ENCODE data around the gene DISP3. TPM values are rescaled to one million over a fixed set of nuclear protein-coding genes. Genes with fewer than 3 reads are reported as not detected.

The DISP3 gene
- total RNA-seq, 1 donor from 2014 or later: 0.12 TPM

DNA sequence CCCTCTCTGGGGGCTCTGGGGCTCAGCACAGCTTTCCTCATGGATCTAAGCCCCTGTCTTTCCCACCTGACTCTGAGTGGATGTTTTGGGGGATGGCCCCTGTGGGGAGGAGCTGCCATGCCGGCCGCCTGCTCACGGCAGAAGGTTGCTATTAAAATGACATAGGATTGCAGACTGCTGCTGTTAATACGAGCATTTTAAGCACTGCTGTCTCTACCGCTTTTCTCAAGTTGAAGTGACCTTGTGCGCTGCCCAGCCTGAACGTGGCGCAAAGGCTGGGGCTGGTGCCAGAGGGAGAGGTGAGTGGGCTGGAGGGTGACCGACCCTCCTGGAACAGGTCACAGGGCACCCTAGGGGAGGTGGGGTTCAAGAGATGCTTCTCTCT, 58.4 kb downstream of the DISP3 start:
- intact Hi-C loops (cut with DNase I): no loop called here
- Histone ChIP-seq H3K27ac (no peak overlapping the region), H3K36me3 (no peaks in the 10 kb centered on the region), H3K4me3 (no peak overlapping the region), H3K9me3 (no peaks in the 10 kb centered on the region), H3K4me1 (no peaks in the 10 kb centered on the region), H3K27me3 (ENCODE audit: low read depth) (peaks cover 20% of the 10 kb centered on the region)
- no peak for DNase-seq
- TF ChIP-seq, protein P1, sequence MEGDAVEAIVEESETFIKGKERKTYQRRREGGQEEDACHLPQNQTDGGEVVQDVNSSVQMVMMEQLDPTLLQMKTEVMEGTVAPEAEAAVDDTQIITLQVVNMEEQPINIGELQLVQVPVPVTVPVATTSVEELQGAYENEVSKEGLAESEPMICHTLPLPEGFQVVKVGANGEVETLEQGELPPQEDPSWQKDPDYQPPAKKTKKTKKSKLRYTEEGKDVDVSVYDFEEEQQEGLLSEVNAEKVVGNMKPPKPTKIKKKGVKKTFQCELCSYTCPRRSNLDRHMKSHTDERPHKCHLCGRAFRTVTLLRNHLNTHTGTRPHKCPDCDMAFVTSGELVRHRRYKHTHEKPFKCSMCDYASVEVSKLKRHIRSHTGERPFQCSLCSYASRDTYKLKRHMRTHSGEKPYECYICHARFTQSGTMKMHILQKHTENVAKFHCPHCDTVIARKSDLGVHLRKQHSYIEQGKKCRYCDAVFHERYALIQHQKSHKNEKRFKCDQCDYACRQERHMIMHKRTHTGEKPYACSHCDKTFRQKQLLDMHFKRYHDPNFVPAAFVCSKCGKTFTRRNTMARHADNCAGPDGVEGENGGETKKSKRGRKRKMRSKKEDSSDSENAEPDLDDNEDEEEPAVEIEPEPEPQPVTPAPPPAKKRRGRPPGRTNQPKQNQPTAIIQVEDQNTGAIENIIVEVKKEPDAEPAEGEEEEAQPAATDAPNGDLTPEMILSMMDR (IDR thresholded peaks at IDR 0.05): no peak
- ATAC-seq: no peak

DNA sequence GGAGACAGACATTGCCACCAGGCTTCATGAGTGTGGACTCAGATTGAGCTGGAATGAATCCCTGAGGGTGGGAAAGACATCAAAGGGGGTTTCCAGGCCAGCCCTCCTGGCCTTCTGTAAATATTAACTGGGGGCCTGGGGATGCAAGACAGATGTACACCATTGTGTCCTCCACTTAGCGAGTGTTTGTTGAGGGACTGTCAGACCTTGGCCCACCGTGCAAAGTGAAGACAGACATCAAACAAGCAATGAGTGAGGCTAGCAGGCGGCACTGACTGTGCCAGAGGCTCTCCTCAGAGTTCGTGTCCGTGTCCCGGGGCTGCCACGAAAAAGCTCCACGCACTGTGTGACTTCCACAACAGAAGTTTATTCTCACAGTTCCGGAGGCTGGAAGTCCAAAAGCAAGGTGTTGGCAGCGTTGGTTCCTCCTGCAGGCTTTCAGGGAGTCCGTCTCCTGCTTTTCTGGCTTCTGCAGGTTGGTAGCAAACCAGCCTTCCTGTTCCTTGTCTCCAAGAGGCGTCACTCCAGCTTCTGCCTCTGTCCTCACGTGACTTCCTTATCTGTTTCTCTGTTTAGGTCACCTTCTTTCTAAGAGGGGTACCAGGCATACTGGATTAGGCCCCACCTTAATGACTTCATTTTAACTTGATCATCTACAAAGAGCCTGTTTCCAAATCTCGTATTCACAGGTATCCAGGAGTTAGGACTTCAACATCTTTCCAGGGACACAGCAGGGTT, 59.1 kb downstream of the DISP3 start:
- H3K27me3 ChIP-seq (ENCODE audit: low read depth): peaks cover 21% of the 10 kb centered on the region
- H3K9me3 ChIP-seq: no peaks in the 10 kb centered on the region

DNA sequence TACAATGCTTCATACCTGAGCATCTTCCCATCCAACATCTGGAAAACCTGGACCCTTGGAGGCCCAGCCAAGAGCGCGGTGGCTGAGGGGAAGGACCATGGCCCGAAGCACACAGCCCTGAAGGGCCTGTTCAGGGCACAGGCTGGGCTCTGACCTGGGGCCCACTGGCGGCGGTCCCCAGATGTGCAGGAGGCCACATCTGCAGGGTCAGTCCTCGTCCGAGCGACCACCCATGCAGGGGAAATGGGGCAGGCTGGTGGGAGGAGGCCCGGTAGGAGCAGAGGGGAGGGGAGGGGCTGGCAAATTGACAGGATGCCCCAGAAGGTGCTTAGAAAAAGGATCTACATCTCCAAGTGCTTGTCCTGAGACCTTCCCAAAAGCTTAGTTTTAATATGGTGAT, 59.9 kb downstream of the DISP3 start:
- Histone ChIP-seq H3K4me3 (no peak overlapping the region), H3K36me3 (no peaks in the 10 kb centered on the region), H3K4me1 (no peaks in the 10 kb centered on the region), H3K27ac (no peak overlapping the region), H3K27me3 (ENCODE audit: low read depth) (peaks cover 21% of the 10 kb centered on the region), H3K9me3 (no peaks in the 10 kb centered on the region)
- intact Hi-C loops (cut with DNase I): no loop called here
- TF ChIP-seq, protein P1 (IDR thresholded peaks at IDR 0.05): no peak
- no peak for ATAC-seq
- no peak for DNase-seq

More for the DNA sequence above, 59.1 kb downstream of the DISP3 start:
- no peaks in the 10 kb centered on the region for H3K36me3 ChIP-seq
- TF ChIP-seq, protein P1 (IDR thresholded peaks at IDR 0.05): no peak
- H3K4me3 ChIP-seq: no peak overlapping the region
- no peak overlapping the region for H3K27ac ChIP-seq
- ATAC-seq: no peak
- intact Hi-C loops (cut with DNase I): no loop called here
- no peak for DNase-seq
- no peaks in the 10 kb centered on the region for H3K4me1 ChIP-seq

DNA sequence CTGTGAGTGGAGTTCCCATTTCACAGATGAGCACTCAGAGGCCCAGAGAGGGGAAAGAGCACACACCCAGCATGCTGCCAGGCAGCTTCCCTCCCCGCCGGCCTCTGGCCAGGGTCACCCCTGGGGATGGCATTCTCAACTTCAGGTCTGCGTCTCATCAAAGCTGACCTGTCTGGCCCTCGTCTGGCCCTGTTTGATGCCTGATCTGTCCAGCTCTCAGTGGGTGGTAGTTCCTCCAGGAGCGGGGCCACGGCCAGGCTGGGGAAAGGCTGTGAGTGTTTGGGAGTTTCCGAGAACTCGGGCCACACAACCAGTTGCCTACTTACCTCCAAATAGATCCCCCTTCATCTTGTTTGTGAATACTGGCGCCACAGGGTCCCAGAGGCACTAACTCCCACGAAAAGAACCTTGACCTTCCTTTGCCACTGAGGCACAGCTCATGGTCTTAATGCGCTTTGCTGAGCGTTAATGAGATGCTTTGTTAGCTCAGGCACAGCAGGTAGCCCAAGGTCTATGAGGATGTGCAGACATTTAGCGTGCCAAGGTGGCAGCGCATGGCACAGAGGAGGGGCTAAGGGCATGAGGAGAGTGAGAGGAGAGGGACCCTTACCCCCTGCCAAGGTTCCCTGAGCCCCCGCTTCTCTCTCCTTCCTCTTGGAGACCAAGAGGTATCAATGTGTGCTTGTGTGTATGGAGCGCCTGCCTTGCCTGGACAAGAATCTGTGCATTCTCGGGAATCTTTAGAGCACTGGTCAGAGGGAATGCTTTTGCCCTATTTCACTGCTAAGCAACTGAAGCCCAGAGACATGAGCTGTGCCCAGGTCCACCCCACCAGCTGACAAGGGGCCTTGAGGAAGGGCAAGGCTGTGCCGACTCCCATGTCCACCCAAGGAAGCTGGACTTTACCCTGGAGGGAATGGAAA, 61.2 kb downstream of the DISP3 start:
- ATAC-seq: no peak
- Histone ChIP-seq H3K36me3 (no peaks in the 10 kb centered on the region), H3K4me3 (no peak overlapping the region), H3K27ac (no peak overlapping the region), H3K9me3 (no peaks in the 10 kb centered on the region), H3K27me3 (ENCODE audit: low read depth) (peaks cover 21% of the 10 kb centered on the region), H3K4me1 (no peaks in the 10 kb centered on the region)
- TF ChIP-seq, protein P1 (IDR thresholded peaks at IDR 0.05): no peak
- DNase-seq: no peak
- intact Hi-C loops (cut with DNase I): no loop called here

DNA sequence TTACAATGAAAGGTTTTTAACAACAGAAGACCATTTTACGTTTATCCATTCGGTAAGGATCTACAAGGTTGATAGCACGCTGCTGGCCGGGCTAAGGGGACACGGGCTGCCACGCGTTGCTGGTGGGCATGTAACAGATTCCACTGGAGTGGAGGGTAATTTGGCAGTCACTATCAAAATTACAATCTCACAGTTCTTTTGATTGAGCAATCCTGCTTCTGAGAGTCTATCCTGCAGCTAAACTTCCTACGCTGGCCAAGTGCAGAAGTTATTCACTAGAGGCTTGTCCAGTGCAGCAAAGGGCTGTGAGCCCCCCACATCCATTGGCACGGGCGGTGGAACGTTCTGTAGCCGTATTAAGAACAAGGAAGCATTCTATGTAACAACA, 61.8 kb downstream of the DISP3 start:
- Histone ChIP-seq H3K4me1 (no peaks in the 10 kb centered on the region), H3K4me3 (no peak overlapping the region), H3K27ac (no peak overlapping the region), H3K27me3 (ENCODE audit: low read depth) (peaks cover 21% of the 10 kb centered on the region), H3K9me3 (no peaks in the 10 kb centered on the region), H3K36me3 (no peaks in the 10 kb centered on the region)
- DNase-seq (no peak), ATAC-seq (no peak)
- intact Hi-C loops (cut with DNase I): no loop called here
- TF ChIP-seq, protein P1 (IDR thresholded peaks at IDR 0.05): no peak
